ENCODE measurements around the gene ARHGAP21. TPM values are rescaled to one million over a fixed set of nuclear protein-coding genes. Genes with fewer than 3 reads are reported as not detected.

The ARHGAP21 gene
- total RNA-seq, 1 donor from 2014 or later: 88.0 TPM

DNA sequence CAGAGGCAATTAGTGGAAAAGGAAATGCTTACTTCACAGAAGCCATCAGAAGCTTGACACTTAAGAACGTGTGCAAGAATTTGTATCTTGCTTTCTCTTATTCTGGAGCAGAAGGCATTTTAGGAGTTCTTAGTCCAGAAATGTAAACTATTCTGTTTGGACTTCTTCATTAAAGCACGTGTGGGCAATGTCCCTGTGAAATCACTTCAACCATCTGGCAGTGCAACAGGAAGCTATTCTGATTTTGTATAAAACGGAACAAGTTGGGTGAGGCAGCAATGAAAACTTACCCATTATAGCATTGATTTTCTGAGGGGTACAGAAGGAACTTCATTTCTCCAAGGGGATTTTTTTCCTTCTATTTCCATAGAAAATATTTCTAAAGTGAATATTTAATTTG, 21.3 kb upstream of the ARHGAP21 start:
- Mint-ChIP-seq H3K9me3 (ENCODE audit: low read depth) (peaks cover 4% of the 10 kb centered on the region), H3K4me1 (ENCODE audit: low read depth) (no peaks in the 10 kb centered on the region), H3K36me3 (ENCODE audit: insufficient read depth) (no peaks in the 10 kb centered on the region), H3K27me3 (no peaks in the 10 kb centered on the region), H3K27ac (no peak overlapping the region), H3K4me3 (ENCODE audit: low read depth) (no peak overlapping the region)
- TF ChIP-seq, protein P1, sequence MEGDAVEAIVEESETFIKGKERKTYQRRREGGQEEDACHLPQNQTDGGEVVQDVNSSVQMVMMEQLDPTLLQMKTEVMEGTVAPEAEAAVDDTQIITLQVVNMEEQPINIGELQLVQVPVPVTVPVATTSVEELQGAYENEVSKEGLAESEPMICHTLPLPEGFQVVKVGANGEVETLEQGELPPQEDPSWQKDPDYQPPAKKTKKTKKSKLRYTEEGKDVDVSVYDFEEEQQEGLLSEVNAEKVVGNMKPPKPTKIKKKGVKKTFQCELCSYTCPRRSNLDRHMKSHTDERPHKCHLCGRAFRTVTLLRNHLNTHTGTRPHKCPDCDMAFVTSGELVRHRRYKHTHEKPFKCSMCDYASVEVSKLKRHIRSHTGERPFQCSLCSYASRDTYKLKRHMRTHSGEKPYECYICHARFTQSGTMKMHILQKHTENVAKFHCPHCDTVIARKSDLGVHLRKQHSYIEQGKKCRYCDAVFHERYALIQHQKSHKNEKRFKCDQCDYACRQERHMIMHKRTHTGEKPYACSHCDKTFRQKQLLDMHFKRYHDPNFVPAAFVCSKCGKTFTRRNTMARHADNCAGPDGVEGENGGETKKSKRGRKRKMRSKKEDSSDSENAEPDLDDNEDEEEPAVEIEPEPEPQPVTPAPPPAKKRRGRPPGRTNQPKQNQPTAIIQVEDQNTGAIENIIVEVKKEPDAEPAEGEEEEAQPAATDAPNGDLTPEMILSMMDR (IDR thresholded peaks at IDR 0.05; ENCODE audit: unreplicated experiment): no peak
- DNase-seq (ENCODE audit: low spot score, unreplicated experiment): no peak

DNA sequence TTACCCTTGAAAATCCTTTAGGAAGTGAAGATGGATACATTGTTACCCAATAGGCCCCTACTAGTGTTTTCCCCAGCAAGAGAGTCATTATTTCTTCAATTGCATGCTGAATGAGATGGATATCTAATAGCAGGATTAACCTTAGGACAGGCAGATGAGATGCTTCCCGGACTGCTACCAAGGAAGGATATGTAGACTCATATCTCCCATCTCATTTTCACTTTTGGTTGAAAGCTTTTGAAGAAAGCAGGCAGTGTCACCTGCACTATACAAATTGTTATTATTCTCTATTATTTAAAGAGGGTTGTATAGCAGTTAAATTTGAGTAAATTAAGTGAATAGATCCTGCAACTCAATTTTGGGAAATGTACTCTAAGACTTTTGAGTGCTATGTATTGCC, 17.0 kb upstream of the ARHGAP21 start:
- peaks cover 5% of the 10 kb centered on the region for H3K4me1 Mint-ChIP-seq (ENCODE audit: low read depth)
- H3K36me3 Mint-ChIP-seq (ENCODE audit: insufficient read depth): no peaks in the 10 kb centered on the region
- no peak for DNase-seq (ENCODE audit: low spot score, unreplicated experiment)
- no peak overlapping the region for H3K4me3 Mint-ChIP-seq (ENCODE audit: low read depth)
- H3K27ac Mint-ChIP-seq: no peak overlapping the region
- peaks cover 4% of the 10 kb centered on the region for H3K9me3 Mint-ChIP-seq (ENCODE audit: low read depth)
- H3K27me3 Mint-ChIP-seq: no peaks in the 10 kb centered on the region
- TF ChIP-seq, protein P1 (IDR thresholded peaks at IDR 0.05; ENCODE audit: unreplicated experiment): no peak

DNA sequence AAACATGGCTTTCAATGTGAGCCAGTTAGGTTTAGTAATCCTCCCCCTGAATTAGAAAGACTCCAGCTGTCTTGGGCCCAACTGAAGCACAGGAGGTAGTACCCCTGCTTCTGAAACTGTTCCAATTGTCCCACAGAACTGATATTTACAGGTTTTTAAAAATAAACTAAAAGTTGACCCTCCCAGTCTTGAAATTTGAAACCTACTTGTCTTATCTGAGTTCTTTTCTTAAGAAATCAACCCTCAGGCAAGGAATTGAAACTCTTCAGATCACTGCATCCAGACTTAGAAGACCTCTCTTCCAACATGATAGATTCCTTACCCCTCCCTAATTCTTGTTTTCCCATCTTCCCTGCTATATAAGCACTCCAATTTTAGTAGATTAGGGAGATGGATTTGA, 13.3 kb upstream of the ARHGAP21 start:
- TF ChIP-seq, protein P1 (IDR thresholded peaks at IDR 0.05; ENCODE audit: unreplicated experiment): no peak
- peaks cover 5% of the 10 kb centered on the region for H3K4me1 Mint-ChIP-seq (ENCODE audit: low read depth)
- H3K27ac Mint-ChIP-seq: no peak overlapping the region
- H3K4me3 Mint-ChIP-seq (ENCODE audit: low read depth): no peak overlapping the region
- no peaks in the 10 kb centered on the region for H3K36me3 Mint-ChIP-seq (ENCODE audit: insufficient read depth)
- no peak for DNase-seq (ENCODE audit: low spot score, unreplicated experiment)
- H3K27me3 Mint-ChIP-seq: no peaks in the 10 kb centered on the region
- H3K9me3 Mint-ChIP-seq (ENCODE audit: low read depth): peaks cover 4% of the 10 kb centered on the region

DNA sequence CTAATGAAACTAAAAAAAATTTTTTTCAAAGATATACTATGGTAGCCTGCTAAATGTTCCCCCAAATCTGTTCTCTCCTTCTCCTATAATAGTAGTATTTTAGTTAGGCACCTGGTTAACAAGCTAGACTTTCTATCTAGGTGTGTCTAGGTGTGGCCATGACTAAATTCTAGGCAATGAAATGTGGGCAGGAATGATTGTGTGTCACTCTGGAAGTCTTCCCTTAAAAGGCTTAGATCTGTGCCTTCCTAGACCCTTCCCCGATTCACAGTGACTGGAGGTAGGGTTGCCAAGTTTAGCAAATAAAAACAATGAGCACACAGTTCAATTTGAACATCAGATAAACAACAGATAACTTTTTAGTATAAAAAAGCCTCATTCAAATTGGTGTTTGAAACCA, 8.3 kb upstream of the ARHGAP21 start:
- no peak overlapping the region for H3K27ac Mint-ChIP-seq
- H3K4me1 Mint-ChIP-seq (ENCODE audit: low read depth): peaks cover 2% of the 10 kb centered on the region
- H3K36me3 Mint-ChIP-seq (ENCODE audit: insufficient read depth): no peaks in the 10 kb centered on the region
- TF ChIP-seq, protein P1 (IDR thresholded peaks at IDR 0.05; ENCODE audit: unreplicated experiment): no peak
- no peak for DNase-seq (ENCODE audit: low spot score, unreplicated experiment)
- no peaks in the 10 kb centered on the region for H3K27me3 Mint-ChIP-seq
- H3K4me3 Mint-ChIP-seq (ENCODE audit: low read depth): no peak overlapping the region
- H3K9me3 Mint-ChIP-seq (ENCODE audit: low read depth): no peaks in the 10 kb centered on the region

DNA sequence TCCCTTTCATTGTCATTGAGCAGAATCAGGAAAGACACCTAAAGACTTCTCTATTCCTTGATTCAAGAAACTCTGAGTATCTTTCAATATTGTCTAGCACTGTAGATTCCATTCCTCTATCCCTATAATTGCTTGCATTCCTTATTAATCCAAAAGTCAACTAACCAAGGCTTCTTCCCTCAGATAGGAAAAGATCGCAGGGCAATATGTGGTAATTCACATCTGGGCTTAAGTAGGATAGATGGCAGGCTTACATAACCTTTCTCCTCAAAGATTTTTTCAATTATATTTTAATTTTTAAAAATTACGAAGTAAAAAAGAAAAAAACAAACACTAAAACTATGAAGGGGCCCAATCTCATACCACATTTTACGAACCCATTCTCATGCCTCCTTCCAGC, 7.1 kb upstream of the ARHGAP21 start:
- TF ChIP-seq, protein P1 (IDR thresholded peaks at IDR 0.05; ENCODE audit: unreplicated experiment): no peak
- Mint-ChIP-seq H3K4me3 (ENCODE audit: low read depth) (no peak overlapping the region), H3K27ac (no peak overlapping the region), H3K36me3 (ENCODE audit: insufficient read depth) (no peaks in the 10 kb centered on the region), H3K4me1 (ENCODE audit: low read depth) (no peaks in the 10 kb centered on the region), H3K9me3 (ENCODE audit: low read depth) (no peaks in the 10 kb centered on the region), H3K27me3 (peaks cover 3% of the 10 kb centered on the region)
- DNase-seq (ENCODE audit: low spot score, unreplicated experiment): no peak
